Measurements from ENCODE around the gene CACNB2.

DNA sequence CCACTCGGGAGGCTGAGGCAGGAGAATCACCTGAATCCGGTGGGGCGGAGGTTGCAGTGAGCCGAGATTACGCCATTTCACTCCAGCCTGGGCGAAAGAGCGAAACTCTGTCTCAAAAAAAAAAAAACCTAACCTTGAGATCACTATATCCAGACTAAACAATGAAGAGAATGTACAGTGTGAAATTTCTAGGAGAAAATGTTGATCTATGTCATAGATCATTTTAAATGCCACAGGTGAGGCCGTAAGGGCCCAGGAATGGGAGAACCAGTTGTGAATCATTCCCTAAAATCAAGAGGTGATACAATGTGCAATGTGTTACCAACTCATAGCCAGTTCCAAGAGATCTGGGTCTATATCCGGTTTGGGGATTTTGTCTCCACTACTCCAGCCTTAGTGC lies 158.0 kb downstream of the CACNB2 start:
- TF ChIP-seq CTCF (IDR thresholded peaks at IDR 0.05) (no peak), POLR2A (IDR thresholded peaks at IDR 0.05) (no peak)

All from adrenal gland (tissue), 5 donors.